OCI-LY1 (cell line): ENCODE results near the gene PRM2.

Source experiments
- EZH2 ChIP-seq: fragments of 200-600 bp; sonication (generic), shearing (Covaris generic); IDR thresholded peaks from 2 replicates; pipeline ENCODE4 v1.8.0; 2017; ENCODE audit warnings: borderline replicate concordance, mixed run types, mild to moderate bottlenecking, antibody characterized with exemption, low read length, moderate library complexity, mixed read lengths
- TF ChIP-seq, protein P1 (sequence below): fragments of 200-600 bp; sonication (generic), shearing (Covaris generic); IDR thresholded peaks from 2 replicates; pipeline ENCODE4 v1.5.1; 2017; ENCODE audit warnings: mild to moderate bottlenecking, antibody characterized with exemption, low read length, moderate library complexity, mixed read lengths

DNA sequence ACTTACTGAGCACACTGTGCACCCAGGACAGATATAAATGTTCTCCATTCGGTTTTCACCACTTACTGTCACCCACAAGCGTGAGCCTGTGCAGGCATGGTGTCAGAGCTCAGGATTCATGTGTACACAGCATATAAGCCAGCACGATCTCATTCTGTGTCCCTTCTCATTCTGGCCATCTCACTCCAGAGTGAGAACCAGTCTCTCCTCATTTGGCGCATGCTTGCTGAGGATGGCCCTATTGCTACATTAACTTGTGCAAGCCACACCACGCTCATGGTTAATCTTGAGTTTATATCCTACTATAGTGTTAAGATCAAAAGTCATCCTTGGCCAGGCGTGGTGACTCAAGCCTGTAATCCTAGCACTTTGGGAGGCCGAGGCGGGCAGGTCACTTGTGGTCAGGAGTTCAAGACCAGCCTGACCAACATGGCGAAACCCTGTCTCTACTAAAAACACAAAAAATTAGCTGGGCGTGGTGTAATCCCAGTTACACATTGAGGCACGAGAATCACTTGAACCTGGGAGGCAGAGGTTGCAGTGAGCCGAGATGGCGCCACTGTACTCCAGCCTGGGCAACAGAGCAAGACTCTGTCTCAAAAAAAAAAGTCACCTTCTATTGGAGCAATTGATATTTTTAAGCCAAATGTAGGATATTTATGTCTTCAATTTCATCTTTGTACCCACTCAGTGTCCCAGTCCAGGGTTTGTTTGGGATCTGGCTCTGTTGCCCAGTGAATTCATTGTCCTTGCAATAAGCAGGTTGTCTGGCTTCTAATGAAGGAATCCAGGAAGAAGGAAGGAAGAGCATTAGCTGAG, 41.2 kb downstream of the PRM2 start:
- TF ChIP-seq, protein P1, sequence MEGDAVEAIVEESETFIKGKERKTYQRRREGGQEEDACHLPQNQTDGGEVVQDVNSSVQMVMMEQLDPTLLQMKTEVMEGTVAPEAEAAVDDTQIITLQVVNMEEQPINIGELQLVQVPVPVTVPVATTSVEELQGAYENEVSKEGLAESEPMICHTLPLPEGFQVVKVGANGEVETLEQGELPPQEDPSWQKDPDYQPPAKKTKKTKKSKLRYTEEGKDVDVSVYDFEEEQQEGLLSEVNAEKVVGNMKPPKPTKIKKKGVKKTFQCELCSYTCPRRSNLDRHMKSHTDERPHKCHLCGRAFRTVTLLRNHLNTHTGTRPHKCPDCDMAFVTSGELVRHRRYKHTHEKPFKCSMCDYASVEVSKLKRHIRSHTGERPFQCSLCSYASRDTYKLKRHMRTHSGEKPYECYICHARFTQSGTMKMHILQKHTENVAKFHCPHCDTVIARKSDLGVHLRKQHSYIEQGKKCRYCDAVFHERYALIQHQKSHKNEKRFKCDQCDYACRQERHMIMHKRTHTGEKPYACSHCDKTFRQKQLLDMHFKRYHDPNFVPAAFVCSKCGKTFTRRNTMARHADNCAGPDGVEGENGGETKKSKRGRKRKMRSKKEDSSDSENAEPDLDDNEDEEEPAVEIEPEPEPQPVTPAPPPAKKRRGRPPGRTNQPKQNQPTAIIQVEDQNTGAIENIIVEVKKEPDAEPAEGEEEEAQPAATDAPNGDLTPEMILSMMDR = no peak
- TF ChIP-seq EZH2 = no peak
